SK-N-SH (cell line): ENCODE measurements around the gene NDUFB11. TPM values are rescaled to one million over a fixed set of nuclear protein-coding genes. Genes with fewer than 3 reads are reported as not detected.

ENCODE experiments used
- CTCF ChIA-PET: fragments of 300-600, 350-600 bp; formaldehyde crosslinking; extraction: SDS; loops from one replicate; lab custom pipeline; 2021; lab: Yijun Ruan, JAX
- POLR2A ChIA-PET: fragments of 350-600 bp; sonication (Branson Sonifier 250); formaldehyde crosslinking; extraction: SDS; loops from one replicate; lab custom pipeline; 2020; ENCODE audit warnings: antibody characterized with exemption, inconsistent platforms; lab: Yijun Ruan, JAX
- DNase-seq: peaks from one replicate; pipeline ENCODE4 v3.0.0; 2012
- H2AFZ ChIP-seq: fragments of 200-600 bp; sonication (generic); 2 replicates; pipeline ENCODE4 v1.8.1; 2016; ENCODE audit warnings: antibody characterized with exemption, mild to moderate bottlenecking, low read depth
- H3F3A ChIP-seq: fragments of 200-600 bp; sonication (generic); replicated peaks from 2 replicates; pipeline ENCODE3; 2016; ENCODE audit warnings: antibody characterized with exemption, mild to moderate bottlenecking; ENCODE audit not compliant: insufficient read depth
- H3K27ac ChIP-seq, 2 experiments: fragments of 200-500 bp in 1 of 2; fragments of 200-600 bp in 1 of 2; sonication (Bioruptor generic) in 1 of 2; sonication (generic), shearing (Covaris generic) in 1 of 2; 2 replicates each; pipeline versions ENCODE4 v1.5.1 to v1.6.1; 2014 to 2016; ENCODE audit warnings: low read depth in 2 of 2, inconsistent platforms in 1 of 2, low read length in 1 of 2, mild to moderate bottlenecking in 1 of 2, mixed read lengths in 1 of 2
- H3K27me3 ChIP-seq: fragments of 200-600 bp; sonication (generic), shearing (Covaris generic); 2 replicates; pipeline ENCODE4 v1.6.1; 2016; ENCODE audit warnings: mixed run types; ENCODE audit not compliant: insufficient read depth
- H3K36me3 ChIP-seq, 2 experiments: fragments of 200-500 bp in 1 of 2; fragments of 200-600 bp in 1 of 2; sonication (Bioruptor generic) in 1 of 2; sonication (generic) in 1 of 2; replicated peaks in 1 of 2; 2 replicates each; pipeline versions ENCODE3 to v1.5.1; 2014 to 2016; ENCODE audit warnings: low read length in 1 of 2, mild to moderate bottlenecking in 1 of 2; ENCODE audit not compliant: insufficient read depth in 2 of 2, control insufficient read depth in 1 of 2
- H3K4me1 ChIP-seq, 2 experiments: fragments of 200-500 bp in 1 of 2; fragments of 200-600 bp in 1 of 2; sonication (Bioruptor generic) in 1 of 2; sonication (generic), shearing (Covaris generic) in 1 of 2; 2 replicates each; pipeline versions ENCODE4 v1.5.1 to v1.6.1; 2014 to 2016; ENCODE audit warnings: low read depth in 1 of 2, low read length in 1 of 2, mixed run types in 1 of 2; ENCODE audit not compliant: insufficient read depth in 2 of 2, control insufficient read depth in 1 of 2
- H3K4me2 ChIP-seq: fragments of 200-600 bp; sonication (generic), shearing (Covaris generic); 2 replicates; pipeline ENCODE4 v1.6.1; 2017; ENCODE audit warnings: mixed run types
- H3K4me3 ChIP-seq, 2 experiments: fragments of 200-500 bp in 1 of 2; fragments of 200-600 bp in 1 of 2; sonication (Bioruptor generic) in 1 of 2; sonication (generic), shearing (Covaris generic) in 1 of 2; 2 replicates each; pipeline versions ENCODE4 v1.5.1 to v1.8.1; 2014 to 2016; ENCODE audit warnings: low read depth in 2 of 2, inconsistent platforms in 1 of 2, low read length in 1 of 2, mild to moderate bottlenecking in 1 of 2, mixed read lengths in 1 of 2, moderate library complexity in 1 of 2
- H3K79me2 ChIP-seq: fragments of 200-600 bp; sonication (generic); 2 replicates; pipeline ENCODE4 v1.8.1; 2017; ENCODE audit warnings: mild to moderate bottlenecking; ENCODE audit not compliant: insufficient read depth
- H3K9ac ChIP-seq: fragments of 200-600 bp; sonication (generic); 2 replicates; pipeline ENCODE4 v1.6.1; 2017; ENCODE audit warnings: mixed run types
- H3K9me2 ChIP-seq: fragments of 200-600 bp; sonication (generic); 2 replicates; pipeline ENCODE4 v1.6.1; 2017; ENCODE audit warnings: mixed run types
- H3K9me3 ChIP-seq: fragments of 200-600 bp; sonication (generic); 2 replicates; pipeline ENCODE4 v1.6.1; 2017; ENCODE audit warnings: mixed run types, mild to moderate bottlenecking, moderate library complexity
- H4K20me1 ChIP-seq: fragments of 200-600 bp; sonication (generic); 2 replicates; pipeline ENCODE4 v1.6.1; 2017; ENCODE audit warnings: mild to moderate bottlenecking, mixed run types; ENCODE audit not compliant: insufficient read depth
- CHD2 ChIP-seq: fragments of 150-350 bp; IDR thresholded peaks from 2 replicates; pipeline ENCODE4 v1.6.1; 2018; ENCODE audit warnings: low read length; ENCODE audit not compliant: partially characterized antibody
- EP300 ChIP-seq, 2 experiments: IDR thresholded peaks; 2 replicates each; pipeline versions ENCODE4 v1.4.0 to v1.6.1; 2012; ENCODE audit warnings: borderline replicate concordance in 1 of 2, low read depth in 1 of 2, low read length in 1 of 2
- FOSL2 ChIP-seq: IDR thresholded peaks from 2 replicates; pipeline ENCODE4 v1.4.0; 2012; ENCODE audit warnings: low read depth, mild to moderate bottlenecking, moderate library complexity, borderline replicate concordance
- FOXM1 ChIP-seq: IDR thresholded peaks from 2 replicates; pipeline ENCODE4 v1.4.0; 2012; ENCODE audit warnings: low read depth, mild to moderate bottlenecking
- GABPA ChIP-seq: IDR thresholded peaks from 2 replicates; pipeline ENCODE4 v1.4.0; 2012; ENCODE audit warnings: low read depth, mild to moderate bottlenecking
- JUND ChIP-seq: IDR thresholded peaks from 2 replicates; pipeline ENCODE4 v1.4.0; 2012
- MXI1 ChIP-seq: IDR thresholded peaks from 2 replicates; pipeline ENCODE4 v1.6.1; 2012; ENCODE audit warnings: mild to moderate bottlenecking, low read depth, low read length, improper control_type of control experiment
- NFIC ChIP-seq: IDR thresholded peaks from 2 replicates; pipeline ENCODE4 v1.4.0; 2012; ENCODE audit warnings: borderline replicate concordance
- POLR2AphosphoS5 ChIP-seq: IDR thresholded peaks from 2 replicates; pipeline ENCODE4 v1.6.1; 2012; ENCODE audit warnings: low read depth, low read length
- RAD21 ChIP-seq: IDR thresholded peaks from 2 replicates; pipeline ENCODE4 v1.6.1; 2012; ENCODE audit warnings: mild to moderate bottlenecking, low read length
- RFX5 ChIP-seq: IDR thresholded peaks from 2 replicates; pipeline ENCODE4 v1.6.1; 2012; ENCODE audit warnings: mild to moderate bottlenecking, improper control_type of control experiment, low read length
- SIN3A ChIP-seq: IDR thresholded peaks from 2 replicates; pipeline ENCODE4 v1.6.1; 2012; ENCODE audit warnings: low read depth, mild to moderate bottlenecking, low read length, moderate library complexity, borderline replicate concordance
- SMC3 ChIP-seq: IDR thresholded peaks from 2 replicates; pipeline ENCODE4 v1.6.1; 2012; ENCODE audit warnings: low read depth, low read length, improper control_type of control experiment
- TAF1 ChIP-seq: IDR thresholded peaks from 2 replicates; pipeline ENCODE4 v1.6.1; 2012; ENCODE audit warnings: low read depth, mild to moderate bottlenecking, low read length, moderate library complexity, borderline replicate concordance
- TCF12 ChIP-seq: IDR thresholded peaks from 2 replicates; pipeline ENCODE4 v1.4.0; 2012
- TEAD4 ChIP-seq: IDR thresholded peaks from 2 replicates; pipeline ENCODE4 v1.4.0; 2012; ENCODE audit warnings: mild to moderate bottlenecking, borderline replicate concordance; ENCODE audit not compliant: insufficient read depth
- YY1 ChIP-seq: IDR thresholded peaks from 2 replicates; pipeline ENCODE4 v1.4.0; 2012; ENCODE audit warnings: low read depth, mild to moderate bottlenecking
- WGBS: methylation state at CpG from one replicate; pipeline ENCODE4 v1.1.6; 2017; ENCODE audit warnings: low lambda C conversion rate; 5-methylcytosine and 5-hydroxymethylcytosine counted together
- polyA plus RNA-seq, 3 experiments: library from polyadenylated mRNA; depleted of rRNA; stranded (reverse); fragments of >200 nt; gene quantifications; 2 replicates each; pipeline ENCODE4 v1.2.3, GENCODE V29; 2012
- TF ChIP-seq, protein P1 (sequence below): IDR thresholded peaks from 2 replicates; pipeline ENCODE4 v1.4.0; 2012; ENCODE audit warnings: low read depth, borderline replicate concordance
- TF ChIP-seq, protein P2 (sequence below): IDR thresholded peaks from 2 replicates; pipeline ENCODE4 v1.4.0; 2012; ENCODE audit warnings: low read depth
- TF ChIP-seq, protein P3 (sequence below): IDR thresholded peaks from 2 replicates; pipeline ENCODE4 v1.4.0; 2012; ENCODE audit warnings: low read depth, borderline replicate concordance
- TF ChIP-seq, protein P4 (sequence below): fragments of 150-350 bp; IDR thresholded peaks from 2 replicates; pipeline ENCODE4 v1.6.1; 2017; ENCODE audit warnings: antibody characterized with exemption, low read length, low read depth, borderline replicate concordance
- TF ChIP-seq, protein P5 (sequence below): IDR thresholded peaks from 2 replicates; pipeline ENCODE4; 2012

NDUFB11 gene
- polyA plus RNA-seq, 1 of the 3 experiments (the other 2 are of a cell fraction) = 107 TPM

DNA sequence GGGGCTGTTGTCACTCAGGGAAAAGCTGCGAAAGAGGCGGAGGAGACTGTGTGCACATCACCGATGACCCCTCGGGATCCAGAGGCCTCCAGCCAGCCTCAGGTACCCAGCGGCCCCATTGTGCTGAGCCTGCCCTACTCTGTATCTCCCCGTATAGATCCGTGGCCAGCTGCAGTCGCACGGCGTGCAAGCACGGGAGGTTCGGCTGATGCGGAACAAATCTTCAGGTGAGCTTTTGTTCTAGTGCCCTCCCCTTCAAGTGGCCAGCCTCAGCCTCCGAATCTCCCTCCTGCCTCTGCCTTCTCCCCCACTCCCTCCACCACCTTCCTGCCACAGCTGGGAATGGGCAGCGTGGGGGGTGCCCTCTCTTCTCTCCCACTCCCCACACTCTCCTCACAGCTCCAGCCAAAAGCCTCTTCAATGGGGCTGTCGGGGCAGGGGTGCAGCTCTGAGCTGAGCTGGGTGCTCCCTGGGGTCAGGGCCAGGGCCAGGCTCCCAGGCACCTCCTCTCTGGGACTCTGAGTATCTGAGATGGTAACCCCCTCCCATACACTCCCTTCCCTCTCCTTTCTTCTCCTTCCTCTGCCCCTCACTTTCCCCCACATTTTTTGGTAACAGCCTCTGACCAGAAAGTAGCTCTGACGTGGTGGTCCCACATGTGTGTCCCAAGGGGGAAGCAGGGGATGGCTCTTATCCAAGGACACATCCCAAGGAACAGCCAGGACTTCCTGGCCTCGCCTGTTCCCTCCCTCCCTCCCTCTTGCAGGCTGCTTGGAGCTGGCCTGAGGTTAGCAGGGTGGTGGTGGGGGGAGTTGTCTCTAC, 28.7 kb upstream of the NDUFB11 start:
- CTCF ChIA-PET = no interaction called here

DNA sequence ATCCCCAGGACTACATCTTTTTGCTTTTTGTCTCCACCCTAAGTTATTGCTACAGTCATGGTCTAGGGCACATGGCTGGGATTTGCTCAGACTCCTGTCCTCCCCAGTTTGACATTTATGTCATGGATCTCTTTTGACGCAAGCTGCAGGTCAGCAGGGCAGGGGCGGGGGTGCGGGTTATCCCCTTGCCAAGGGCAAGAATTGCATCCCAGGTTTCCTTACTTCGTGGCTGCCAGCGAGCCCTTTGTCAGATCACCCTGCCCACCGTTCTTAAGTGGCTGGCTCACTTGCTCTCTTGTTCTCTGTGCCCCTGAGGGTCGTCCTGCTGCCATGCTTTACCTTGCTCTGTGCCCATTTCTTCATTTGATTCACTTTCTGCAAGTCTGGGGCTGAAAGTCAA, 28.0 kb upstream of the NDUFB11 start:
- WGBS = 57% methylated on average over 6 of the region's 7 CpGs
- TF ChIP-seq, protein P1, sequence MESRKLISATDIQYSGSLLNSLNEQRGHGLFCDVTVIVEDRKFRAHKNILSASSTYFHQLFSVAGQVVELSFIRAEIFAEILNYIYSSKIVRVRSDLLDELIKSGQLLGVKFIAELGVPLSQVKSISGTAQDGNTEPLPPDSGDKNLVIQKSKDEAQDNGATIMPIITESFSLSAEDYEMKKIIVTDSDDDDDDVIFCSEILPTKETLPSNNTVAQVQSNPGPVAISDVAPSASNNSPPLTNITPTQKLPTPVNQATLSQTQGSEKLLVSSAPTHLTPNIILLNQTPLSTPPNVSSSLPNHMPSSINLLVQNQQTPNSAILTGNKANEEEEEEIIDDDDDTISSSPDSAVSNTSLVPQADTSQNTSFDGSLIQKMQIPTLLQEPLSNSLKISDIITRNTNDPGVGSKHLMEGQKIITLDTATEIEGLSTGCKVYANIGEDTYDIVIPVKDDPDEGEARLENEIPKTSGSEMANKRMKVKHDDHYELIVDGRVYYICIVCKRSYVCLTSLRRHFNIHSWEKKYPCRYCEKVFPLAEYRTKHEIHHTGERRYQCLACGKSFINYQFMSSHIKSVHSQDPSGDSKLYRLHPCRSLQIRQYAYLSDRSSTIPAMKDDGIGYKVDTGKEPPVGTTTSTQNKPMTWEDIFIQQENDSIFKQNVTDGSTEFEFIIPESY = no peak
- no peak for TF ChIP-seq TAF1
- no peak for TF ChIP-seq GABPA
- TF ChIP-seq CHD2 = no peak
- no peak for TF ChIP-seq FOXM1
- no peak for TF ChIP-seq MXI1
- TF ChIP-seq, protein P2, sequence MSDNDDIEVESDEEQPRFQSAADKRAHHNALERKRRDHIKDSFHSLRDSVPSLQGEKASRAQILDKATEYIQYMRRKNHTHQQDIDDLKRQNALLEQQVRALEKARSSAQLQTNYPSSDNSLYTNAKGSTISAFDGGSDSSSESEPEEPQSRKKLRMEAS = no peak
- TF ChIP-seq RFX5 = no peak
- TF ChIP-seq SIN3A = no peak
- no peak for TF ChIP-seq NFIC
- TF ChIP-seq YY1 = no peak
- TF ChIP-seq POLR2AphosphoS5 = no peak
- no peak for TF ChIP-seq JUND
- TF ChIP-seq SMC3 = no peak
- TF ChIP-seq FOSL2 = no peak
- TF ChIP-seq, protein P3, sequence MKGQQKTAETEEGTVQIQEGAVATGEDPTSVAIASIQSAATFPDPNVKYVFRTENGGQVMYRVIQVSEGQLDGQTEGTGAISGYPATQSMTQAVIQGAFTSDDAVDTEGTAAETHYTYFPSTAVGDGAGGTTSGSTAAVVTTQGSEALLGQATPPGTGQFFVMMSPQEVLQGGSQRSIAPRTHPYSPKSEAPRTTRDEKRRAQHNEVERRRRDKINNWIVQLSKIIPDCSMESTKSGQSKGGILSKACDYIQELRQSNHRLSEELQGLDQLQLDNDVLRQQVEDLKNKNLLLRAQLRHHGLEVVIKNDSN = no peak
- no peak for TF ChIP-seq TEAD4
- TF ChIP-seq, protein P4, sequence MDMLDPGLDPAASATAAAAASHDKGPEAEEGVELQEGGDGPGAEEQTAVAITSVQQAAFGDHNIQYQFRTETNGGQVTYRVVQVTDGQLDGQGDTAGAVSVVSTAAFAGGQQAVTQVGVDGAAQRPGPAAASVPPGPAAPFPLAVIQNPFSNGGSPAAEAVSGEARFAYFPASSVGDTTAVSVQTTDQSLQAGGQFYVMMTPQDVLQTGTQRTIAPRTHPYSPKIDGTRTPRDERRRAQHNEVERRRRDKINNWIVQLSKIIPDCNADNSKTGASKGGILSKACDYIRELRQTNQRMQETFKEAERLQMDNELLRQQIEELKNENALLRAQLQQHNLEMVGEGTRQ = no peak

More for the DNA sequence above, 28.7 kb upstream of the NDUFB11 start:
- no peak overlapping the region for H2AFZ ChIP-seq
- peaks cover 6% of the 10 kb centered on the region; the same call in 1 of the 2 replicates for H3K79me2 ChIP-seq
- H4K20me1 ChIP-seq = no peaks in the 10 kb centered on the region
- no peak overlapping the region for H3K9ac ChIP-seq
- no peaks in the 10 kb centered on the region for H3K9me3 ChIP-seq
- no peak overlapping the region for H3K27ac ChIP-seq
- TF ChIP-seq YY1 (no peak), CHD2 (no peak), EP300 (IDR thresholded peaks at IDR 0.05; ENCODE audit: borderline replicate concordance in 1 of 2, low read depth in 1 of 2, low read length in 1 of 2) (no peak), RFX5 (no peak), TCF12 (no peak), POLR2AphosphoS5 (no peak), RAD21 (no peak)
- TF ChIP-seq, protein P5, sequence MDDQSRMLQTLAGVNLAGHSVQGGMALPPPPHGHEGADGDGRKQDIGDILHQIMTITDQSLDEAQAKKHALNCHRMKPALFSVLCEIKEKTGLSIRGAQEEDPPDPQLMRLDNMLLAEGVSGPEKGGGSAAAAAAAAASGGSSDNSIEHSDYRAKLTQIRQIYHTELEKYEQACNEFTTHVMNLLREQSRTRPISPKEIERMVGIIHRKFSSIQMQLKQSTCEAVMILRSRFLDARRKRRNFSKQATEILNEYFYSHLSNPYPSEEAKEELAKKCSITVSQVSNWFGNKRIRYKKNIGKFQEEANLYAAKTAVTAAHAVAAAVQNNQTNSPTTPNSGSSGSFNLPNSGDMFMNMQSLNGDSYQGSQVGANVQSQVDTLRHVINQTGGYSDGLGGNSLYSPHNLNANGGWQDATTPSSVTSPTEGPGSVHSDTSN = no peak
- TF ChIP-seq, all 33 proteins: peak for 0
- WGBS = 44% methylated on average over 11 of the region's 18 CpGs
- Histone ChIP-seq H3K9me2 (no peaks in the 10 kb centered on the region), H3K4me1 (no peaks in the 10 kb centered on the region), H3K4me2 (no peak overlapping the region), H3K36me3 (peaks cover 0 to 14% of the 10 kb centered on the region in 2 experiments), H3F3A (no peaks in the 10 kb centered on the region), H3K4me3 (no peak overlapping the region), H3K27me3 (peaks cover 39% of the 10 kb centered on the region; the same call in 1 of the 2 replicates)
- DNase-seq = no peak
- POLR2A ChIA-PET = no interaction called here

More for the DNA sequence above, 28.0 kb upstream of the NDUFB11 start:
- Histone ChIP-seq H3K27ac (no peak overlapping the region), H3K4me3 (no peak overlapping the region), H3K27me3 (peaks cover 38% of the 10 kb centered on the region; the same call in 1 of the 2 replicates), H3K4me2 (no peak overlapping the region), H3K9me2 (no peaks in the 10 kb centered on the region), H3K9ac (no peak overlapping the region), H3K79me2 (peaks cover 6% of the 10 kb centered on the region; the same call in 1 of the 2 replicates), H4K20me1 (no peaks in the 10 kb centered on the region), H3K9me3 (no peaks in the 10 kb centered on the region), H3F3A (no peaks in the 10 kb centered on the region), H3K4me1 (no peaks in the 10 kb centered on the region), H2AFZ (no peak overlapping the region), H3K36me3 (peaks cover 0 to 14% of the 10 kb centered on the region in 2 experiments)
- no peak for DNase-seq
- POLR2A ChIA-PET = no interaction called here
- CTCF ChIA-PET = no interaction called here
